OCI-LY7 (cell line): ENCODE results near the gene ROR2.

Experiments
- CTCF ChIP-seq: fragments of 200-600 bp; sonication (generic); conservative IDR thresholded peaks from 2 replicates; pipeline ENCODE4 v1.5.1; 2014; ENCODE audit warnings: mild to moderate bottlenecking, antibody characterized with exemption, low read length, moderate library complexity, mixed read lengths
- EZH2phosphoT487 ChIP-seq: fragments of 200-600 bp; sonication (generic); IDR thresholded peaks from 2 replicates; pipeline ENCODE4 v1.6.1; 2018; ENCODE audit warnings: low read depth, borderline replicate concordance, mild to moderate bottlenecking, mixed run types, antibody characterized with exemption, low read length, moderate library complexity, mixed read lengths

GRCh38 chr9:91655658-91656057 is 294.4 kb downstream of the ROR2 start:
- no peak for TF ChIP-seq CTCF
- TF ChIP-seq EZH2phosphoT487, result no peak
